GM10266 (cell line): ENCODE data around the gene ZNF10.
A peak's percentile ranks its signal among the peaks of the same experiment; 100 is the strongest.

ENCODE experiments used
- DNase-seq: peaks from one replicate; pipeline ENCODE4 v3.0.0; 2012; ENCODE audit errors: extremely low spot score
- CTCF ChIP-seq: IDR thresholded peaks from 2 replicates; pipeline ENCODE4 v1.5.1; 2012; ENCODE audit warnings: mild to moderate bottlenecking, low read depth; ENCODE audit not compliant: control insufficient read depth, insufficient read depth; ENCODE audit errors: missing control alignments

Gene ZNF10

GRCh38 chr12:133130038-133130807, at the start of gene ZNF10, which contains the start of gene ZNF891:
ZNF10 (plus strand) TSS chr12:133130627; CDS start chr12:133144493, 13,866 bp downstream.
ZNF891 (minus strand) TSS chr12:133130274; CDS start chr12:133121918, 8,356 bp downstream.
- peak; percentile 91 for DNase-seq
- peak; percentile 1 for TF ChIP-seq CTCF

GRCh38 chr12:133081159-133081780, 49.2 kb upstream of the ZNF10 start:
- DNase-seq, result no peak
- no peak for TF ChIP-seq CTCF

GRCh38 chr12:133083345-133083744, 47.1 kb upstream of the ZNF10 start:
- TF ChIP-seq CTCF, result no peak
- no peak for DNase-seq

GRCh38 chr12:133105620-133106019, 24.8 kb upstream of the ZNF10 start:
- DNase-seq, result no peak

GRCh38 chr12:133106253-133106652, 24.2 kb upstream of the ZNF10 start:
- TF ChIP-seq CTCF, result no peak
- no peak for DNase-seq

More at GRCh38 chr12:133105620-133106019, 24.8 kb upstream of the ZNF10 start:
- TF ChIP-seq CTCF, result no peak

- no peak for DNase-seq
- no peak for TF ChIP-seq CTCF
Measured at GRCh38 chr12:133107121-133107520, 23.3 kb upstream of the ZNF10 start.

- no peak for TF ChIP-seq CTCF
- no peak for DNase-seq
Measured at GRCh38 chr12:133108150-133108549, 22.3 kb upstream of the ZNF10 start.
